ENCODE data around the gene SLC2A9. TPM values are rescaled to one million over a fixed set of nuclear protein-coding genes. Genes with fewer than 3 reads are reported as not detected.
"Not testable (repeated sequence)": the region's sequence is repeated elsewhere in the genome, so short reads cannot be mapped to it uniquely, and the experiment has no call there.

Gene SLC2A9
- total RNA-seq, 4 donors from 2014 or later: 0.46 to 10.1 (median 3.1) TPM

DNA sequence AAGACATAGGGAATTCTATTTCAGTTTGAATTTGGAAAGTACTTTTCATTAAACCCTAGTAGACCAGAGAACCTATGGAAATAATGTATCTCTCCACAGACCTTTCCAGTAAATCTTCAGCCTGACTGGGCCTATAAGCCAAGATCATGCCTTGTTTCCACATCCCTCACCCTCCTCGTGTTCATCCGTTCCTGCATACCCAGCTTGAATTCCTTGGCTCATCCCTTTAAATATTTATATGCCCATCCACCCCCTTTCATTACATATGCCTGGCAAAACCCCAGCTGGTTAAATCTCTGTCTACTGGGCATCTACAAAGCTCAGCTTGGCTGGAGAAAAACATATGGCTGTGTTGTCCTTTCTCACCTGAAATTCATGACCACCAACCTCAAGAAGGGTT is 32.4 kb downstream of the SLC2A9 start:
- DNase-seq (ENCODE audit: low spot score in 2 of 2): no peak
- no peak overlapping the region for H3K4me3 ChIP-seq (ENCODE audit: low read depth, poor library complexity, severe bottlenecking)
- WGBS, 2 donors: 55 to 74% methylated on average over 2 of the region's 2 CpGs
- TF ChIP-seq, protein P1, sequence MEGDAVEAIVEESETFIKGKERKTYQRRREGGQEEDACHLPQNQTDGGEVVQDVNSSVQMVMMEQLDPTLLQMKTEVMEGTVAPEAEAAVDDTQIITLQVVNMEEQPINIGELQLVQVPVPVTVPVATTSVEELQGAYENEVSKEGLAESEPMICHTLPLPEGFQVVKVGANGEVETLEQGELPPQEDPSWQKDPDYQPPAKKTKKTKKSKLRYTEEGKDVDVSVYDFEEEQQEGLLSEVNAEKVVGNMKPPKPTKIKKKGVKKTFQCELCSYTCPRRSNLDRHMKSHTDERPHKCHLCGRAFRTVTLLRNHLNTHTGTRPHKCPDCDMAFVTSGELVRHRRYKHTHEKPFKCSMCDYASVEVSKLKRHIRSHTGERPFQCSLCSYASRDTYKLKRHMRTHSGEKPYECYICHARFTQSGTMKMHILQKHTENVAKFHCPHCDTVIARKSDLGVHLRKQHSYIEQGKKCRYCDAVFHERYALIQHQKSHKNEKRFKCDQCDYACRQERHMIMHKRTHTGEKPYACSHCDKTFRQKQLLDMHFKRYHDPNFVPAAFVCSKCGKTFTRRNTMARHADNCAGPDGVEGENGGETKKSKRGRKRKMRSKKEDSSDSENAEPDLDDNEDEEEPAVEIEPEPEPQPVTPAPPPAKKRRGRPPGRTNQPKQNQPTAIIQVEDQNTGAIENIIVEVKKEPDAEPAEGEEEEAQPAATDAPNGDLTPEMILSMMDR (IDR thresholded peaks at IDR 0.05): no peak
- no peak for TF ChIP-seq POLR2A (IDR thresholded peaks at IDR 0.05)
- intact Hi-C loops (cut with DNase I; ENCODE audit: low total_unique reads): no loop called here

- no peak overlapping the region for H3K4me3 ChIP-seq (ENCODE audit: low read depth, poor library complexity, severe bottlenecking)
- intact Hi-C loops (cut with DNase I; ENCODE audit: low total_unique reads): no loop called here
- peak in 1 of 2 donors; percentile 6 for DNase-seq (ENCODE audit: low spot score in 2 of 2)
- TF ChIP-seq POLR2A (IDR thresholded peaks at IDR 0.05): no peak
- TF ChIP-seq, protein P1 (IDR thresholded peaks at IDR 0.05): no peak
- 26 to 43% methylated on average over 1 of the region's 1 CpG for WGBS, 2 donors
These were observed 32.9 kb downstream of the SLC2A9 start for GRCh38 chr4:9988363-9988749.

GRCh38 chr4:9987749-9988362 is 33.4 kb downstream of the SLC2A9 start:
- TF ChIP-seq POLR2A (IDR thresholded peaks at IDR 0.05): no peak
- TF ChIP-seq, protein P1 (IDR thresholded peaks at IDR 0.05): no peak
- H3K4me3 ChIP-seq (ENCODE audit: low read depth, poor library complexity, severe bottlenecking): no peak overlapping the region
- peak in 1 of 2 donors; percentile 2 for DNase-seq (ENCODE audit: low spot score in 2 of 2)
- intact Hi-C loops (cut with DNase I; ENCODE audit: low total_unique reads): no loop called here
- WGBS, 2 donors: 88% methylated on average over 5 of the region's 5 CpGs

DNA sequence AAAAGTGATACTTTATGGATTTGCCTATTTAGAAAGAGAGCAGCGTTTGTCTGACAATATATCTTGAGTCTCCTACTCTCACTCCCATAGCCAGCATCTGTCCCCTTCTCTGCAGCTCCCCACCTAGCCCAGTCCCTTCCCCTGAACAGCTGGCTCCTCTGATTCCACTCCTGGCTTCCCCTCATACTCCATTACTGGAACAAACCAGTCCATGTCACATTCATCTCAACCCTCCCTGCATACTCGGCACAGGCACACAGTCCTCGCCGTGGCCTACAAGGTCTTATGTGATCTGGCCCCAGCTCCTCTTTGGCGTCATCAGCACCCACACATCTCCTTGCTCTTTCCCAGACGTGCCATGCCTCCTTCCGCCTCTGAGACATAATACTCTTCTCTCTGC is 36.7 kb downstream of the SLC2A9 start:
- 94 to 98% methylated on average over 7 of the region's 7 CpGs for WGBS, 2 donors
- TF ChIP-seq, protein P1 (IDR thresholded peaks at IDR 0.05): no peak
- no peak for TF ChIP-seq POLR2A (IDR thresholded peaks at IDR 0.05)
- no peak for DNase-seq (ENCODE audit: low spot score in 2 of 2)
- no peak overlapping the region for H3K4me3 ChIP-seq (ENCODE audit: low read depth, poor library complexity, severe bottlenecking)
- intact Hi-C loops (cut with DNase I; ENCODE audit: low total_unique reads): no loop called here

- TF ChIP-seq, protein P1 (IDR thresholded peaks at IDR 0.05): no peak
- TF ChIP-seq POLR2A (IDR thresholded peaks at IDR 0.05): no peak
- no peak overlapping the region for H3K4me3 ChIP-seq (ENCODE audit: low read depth, poor library complexity, severe bottlenecking)
- no peak for DNase-seq (ENCODE audit: low spot score in 2 of 2)
- intact Hi-C loops (cut with DNase I; ENCODE audit: low total_unique reads): no loop called here
- 87 to 94% methylated on average over 6 of the region's 6 CpGs for WGBS, 2 donors
These were observed 38.1 kb downstream of the SLC2A9 start for GRCh38 chr4:9983211-9983610.

- WGBS, 2 donors: 93 to 96% methylated on average over 14 of the region's 14 CpGs
- DNase-seq (ENCODE audit: low spot score in 2 of 2); H3K4me3 ChIP-seq (ENCODE audit: low read depth, poor library complexity, severe bottlenecking); intact Hi-C loops (cut with DNase I; ENCODE audit: low total_unique reads): not testable (repeated sequence)
These were observed 39.4 kb downstream of the SLC2A9 start for GRCh38 chr4:9981899-9982298.
